ENCODE data around the gene TMEM52.

TMEM52 gene

DNA sequence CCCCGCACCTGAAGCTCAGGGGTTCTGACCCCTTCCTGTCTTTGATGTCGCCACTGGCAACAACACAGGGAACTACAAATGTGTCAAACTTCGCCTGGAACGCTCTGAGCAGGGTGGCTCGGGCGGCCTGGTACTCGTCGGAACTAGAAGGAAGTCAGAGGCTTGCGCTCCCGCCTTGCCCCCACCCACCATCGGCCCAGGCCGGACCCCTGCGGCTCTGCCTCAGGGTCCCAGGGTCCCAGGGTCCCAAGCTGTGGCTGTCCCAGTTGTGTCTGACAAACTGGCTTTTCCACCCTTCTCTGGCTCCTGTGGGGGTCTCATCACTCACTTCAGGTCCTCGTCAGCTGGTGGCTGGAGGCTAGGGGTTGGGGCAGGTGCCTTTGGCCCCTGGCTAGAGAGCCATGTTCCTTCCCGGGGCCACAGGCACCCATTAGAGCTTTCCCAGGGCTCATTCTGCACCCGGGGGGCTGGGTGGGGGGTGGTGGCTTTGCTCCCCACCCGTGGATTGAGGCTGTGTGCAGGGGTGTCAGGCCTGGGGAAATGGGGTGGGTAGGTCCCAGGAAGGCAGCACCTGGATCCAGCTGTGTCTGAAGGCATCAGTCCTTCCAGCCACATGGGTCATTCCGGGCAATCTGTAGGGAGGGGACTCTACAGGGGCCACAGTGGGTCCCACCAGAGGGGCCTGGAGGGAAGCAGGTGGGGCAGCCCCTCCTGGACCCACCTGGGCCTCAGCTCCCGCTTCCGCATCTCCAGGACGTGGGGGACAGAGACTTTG lies 8.0 kb upstream of the TMEM52 start:
- TF ChIP-seq, protein P1, sequence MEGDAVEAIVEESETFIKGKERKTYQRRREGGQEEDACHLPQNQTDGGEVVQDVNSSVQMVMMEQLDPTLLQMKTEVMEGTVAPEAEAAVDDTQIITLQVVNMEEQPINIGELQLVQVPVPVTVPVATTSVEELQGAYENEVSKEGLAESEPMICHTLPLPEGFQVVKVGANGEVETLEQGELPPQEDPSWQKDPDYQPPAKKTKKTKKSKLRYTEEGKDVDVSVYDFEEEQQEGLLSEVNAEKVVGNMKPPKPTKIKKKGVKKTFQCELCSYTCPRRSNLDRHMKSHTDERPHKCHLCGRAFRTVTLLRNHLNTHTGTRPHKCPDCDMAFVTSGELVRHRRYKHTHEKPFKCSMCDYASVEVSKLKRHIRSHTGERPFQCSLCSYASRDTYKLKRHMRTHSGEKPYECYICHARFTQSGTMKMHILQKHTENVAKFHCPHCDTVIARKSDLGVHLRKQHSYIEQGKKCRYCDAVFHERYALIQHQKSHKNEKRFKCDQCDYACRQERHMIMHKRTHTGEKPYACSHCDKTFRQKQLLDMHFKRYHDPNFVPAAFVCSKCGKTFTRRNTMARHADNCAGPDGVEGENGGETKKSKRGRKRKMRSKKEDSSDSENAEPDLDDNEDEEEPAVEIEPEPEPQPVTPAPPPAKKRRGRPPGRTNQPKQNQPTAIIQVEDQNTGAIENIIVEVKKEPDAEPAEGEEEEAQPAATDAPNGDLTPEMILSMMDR (conservative IDR thresholded peaks at IDR 0.05; ENCODE audit: low read depth, low read length): no peak
- no peak for DNase-seq (ENCODE audit: low read depth)
- H3K4me3 ChIP-seq (ENCODE audit: low read length): no peak overlapping the region

DNA sequence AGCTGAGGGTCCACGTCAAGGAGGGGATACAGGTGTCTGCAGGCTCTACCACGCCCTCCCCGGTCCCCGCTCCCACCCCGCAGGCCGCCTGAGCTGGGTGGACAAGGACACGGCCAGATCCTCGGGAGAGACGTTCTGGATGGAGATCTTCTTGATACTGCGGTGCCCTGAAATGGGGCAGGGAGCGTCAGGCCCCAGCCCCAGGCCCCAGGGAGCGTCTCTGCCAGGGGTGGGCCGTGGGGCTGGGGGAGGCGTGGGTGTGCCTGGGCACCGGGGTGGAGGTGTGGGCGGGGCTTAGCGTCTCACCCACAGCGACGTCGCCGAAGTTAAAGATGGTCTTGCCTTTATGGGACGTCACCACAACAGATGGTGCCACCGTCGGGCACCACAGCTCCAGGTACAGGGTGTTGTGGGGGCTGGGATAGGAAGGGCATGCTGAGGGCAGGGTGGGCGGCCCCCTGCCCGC lies 7.3 kb upstream of the TMEM52 start:
- no peak overlapping the region for H3K4me3 ChIP-seq (ENCODE audit: low read length)
- DNase-seq (ENCODE audit: low read depth): no peak
- TF ChIP-seq, protein P1 (conservative IDR thresholded peaks at IDR 0.05; ENCODE audit: low read depth, low read length): no peak

DNA sequence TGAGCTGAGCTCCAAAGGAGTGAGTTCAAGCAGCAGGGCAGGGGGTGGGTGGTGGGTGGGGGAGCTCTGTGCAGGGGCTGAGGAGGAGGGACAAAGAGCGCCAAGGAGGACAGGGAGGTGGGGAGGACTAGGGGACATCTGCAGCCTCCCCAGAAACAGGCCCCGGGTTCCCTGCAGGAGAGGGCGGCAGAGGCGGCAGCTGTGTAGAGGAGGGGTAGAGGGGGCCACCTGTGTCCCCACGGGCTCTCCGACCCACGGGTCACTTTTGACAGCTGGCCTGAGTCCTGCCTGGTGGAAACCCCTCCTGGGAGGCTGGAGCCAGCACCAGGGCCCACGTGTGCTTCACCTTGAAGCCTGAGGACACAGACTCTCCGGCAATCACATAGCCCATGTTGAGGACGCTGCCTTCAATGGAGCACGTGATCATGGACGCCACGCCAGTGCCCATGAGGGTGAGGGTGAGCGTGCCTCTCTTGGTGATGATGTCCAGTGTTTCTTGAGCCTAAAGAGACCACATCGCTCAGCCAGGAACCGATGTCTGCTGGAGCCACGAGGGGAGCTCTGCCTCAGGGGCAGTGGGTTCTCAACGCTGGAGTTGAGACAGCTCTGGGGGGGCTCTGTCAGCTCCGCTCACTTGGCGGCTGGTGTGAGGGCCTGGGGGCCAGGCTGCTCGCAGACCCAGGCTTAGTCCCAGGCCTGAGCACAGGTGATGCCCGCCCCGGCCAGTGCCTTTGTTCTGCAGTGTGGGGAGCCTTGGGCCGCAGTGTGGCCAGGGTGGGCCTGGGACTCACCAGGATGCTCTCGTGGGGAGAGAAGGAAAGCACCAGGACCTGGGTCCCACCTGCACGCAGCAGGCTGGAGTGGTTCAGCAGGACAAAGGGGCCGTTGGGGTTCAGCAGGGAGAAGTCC lies 6.6 kb upstream of the TMEM52 start:
- H3K4me3 ChIP-seq (ENCODE audit: low read length): no peak overlapping the region
- TF ChIP-seq, protein P1 (conservative IDR thresholded peaks at IDR 0.05; ENCODE audit: low read depth, low read length): no peak
- DNase-seq (ENCODE audit: low read depth): no peak

DNA sequence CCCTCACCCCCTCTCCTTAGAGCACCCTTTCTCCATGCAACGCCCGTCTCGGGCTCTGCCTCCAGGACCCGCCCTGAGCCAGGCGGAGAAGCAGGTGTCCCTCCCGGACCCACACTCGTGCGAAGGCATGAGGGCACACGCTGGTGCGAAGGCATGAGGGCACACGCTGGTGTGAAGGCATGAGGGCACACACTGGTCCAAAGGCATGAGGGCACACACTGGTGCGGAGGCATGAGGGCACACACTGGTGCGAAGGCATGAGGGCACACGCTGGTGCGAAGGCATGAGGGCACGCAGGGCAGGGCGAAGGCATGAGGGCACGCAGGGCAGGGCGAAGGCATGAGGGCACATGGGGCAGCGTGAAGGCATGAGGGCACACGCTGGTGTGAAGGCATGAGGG lies 5.8 kb upstream of the TMEM52 start:
- DNase-seq (ENCODE audit: low read depth): no peak
- H3K4me3 ChIP-seq (ENCODE audit: low read length): no peak overlapping the region
- TF ChIP-seq, protein P1 (conservative IDR thresholded peaks at IDR 0.05; ENCODE audit: low read depth, low read length): no peak

DNA sequence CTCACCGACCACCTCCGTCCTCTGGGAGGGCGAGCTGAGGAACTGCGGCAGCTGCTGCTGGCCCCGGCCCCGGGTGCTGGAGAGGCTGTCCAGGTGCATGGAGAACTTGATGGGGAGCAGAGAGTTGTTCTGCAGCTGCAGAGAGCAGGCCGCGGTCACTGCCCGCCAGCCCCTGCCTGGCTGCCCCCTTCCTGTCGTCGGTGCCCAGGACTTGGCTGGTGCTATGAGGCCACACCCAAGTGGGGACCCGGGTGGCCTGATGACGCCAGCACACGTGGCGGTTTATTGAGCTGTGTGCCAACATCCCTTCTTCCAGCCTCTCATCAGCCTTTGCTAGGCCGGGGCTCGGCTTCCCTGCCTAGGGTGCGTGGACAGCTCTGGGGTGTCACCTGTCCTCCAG lies 5.3 kb upstream of the TMEM52 start:
- DNase-seq (ENCODE audit: low read depth): no peak
- H3K4me3 ChIP-seq (ENCODE audit: low read length): no peak overlapping the region
- TF ChIP-seq, protein P1 (conservative IDR thresholded peaks at IDR 0.05; ENCODE audit: low read depth, low read length): no peak

DNA sequence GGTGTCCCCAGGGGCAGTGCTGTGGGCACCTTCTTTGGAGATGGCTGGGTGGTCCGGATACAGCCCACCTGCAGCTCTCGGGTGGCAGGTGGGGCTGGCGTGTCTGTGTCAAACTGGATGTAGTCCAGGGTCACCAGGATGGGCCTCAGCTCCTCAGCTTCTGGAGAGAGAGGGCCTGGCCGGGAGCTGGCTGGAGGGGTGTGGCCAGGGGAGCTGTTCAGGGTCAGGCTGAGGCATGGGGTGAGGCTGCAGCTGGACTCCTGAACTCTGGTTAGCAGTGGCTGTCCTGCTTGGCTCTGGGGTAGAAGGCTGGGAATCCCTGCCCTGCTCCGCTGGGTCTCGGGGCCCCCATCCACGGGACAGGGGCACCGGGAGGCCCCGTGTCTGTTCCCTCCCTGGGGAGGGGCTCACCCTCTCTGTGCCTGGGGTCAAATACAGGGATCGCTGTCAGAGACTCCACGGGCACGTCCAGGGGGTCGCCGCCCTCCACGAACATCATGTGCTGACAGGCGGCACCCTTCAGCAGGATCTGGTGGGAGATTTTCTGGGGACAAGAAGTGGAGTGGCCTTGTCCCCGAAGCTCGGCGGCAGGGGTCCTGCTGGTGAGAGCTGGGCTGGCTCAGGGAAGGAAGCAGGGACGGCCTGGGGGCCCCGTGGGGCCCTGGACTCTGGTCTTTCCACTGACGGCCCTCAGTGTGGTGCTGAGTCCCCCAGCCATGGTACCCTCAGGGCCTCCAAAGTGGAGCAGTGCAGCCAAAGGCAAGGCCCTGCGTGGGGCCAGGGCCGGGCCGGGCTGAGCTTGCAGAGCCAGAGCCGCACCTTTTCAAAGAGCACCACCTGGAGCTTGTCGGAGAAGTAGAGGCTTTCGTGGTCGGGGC lies 4.1 kb upstream of the TMEM52 start:
- DNase-seq (ENCODE audit: low read depth): no peak
- no peak overlapping the region for H3K4me3 ChIP-seq (ENCODE audit: low read length)
- TF ChIP-seq, protein P1 (conservative IDR thresholded peaks at IDR 0.05; ENCODE audit: low read depth, low read length): no peak

Measured in retinal pigment epithelial cell (primary cell).